ENCODE measurements around the gene WSB1. TPM values are rescaled to one million over a fixed set of nuclear protein-coding genes. Genes with fewer than 3 reads are reported as not detected.

The WSB1 gene
- total RNA-seq, 1 experiment from 2014 or later: 114 TPM

- no peak for DNase-seq (ENCODE audit: low spot score)
- no peak for TF ChIP-seq EZH2 (IDR thresholded peaks at IDR 0.05; ENCODE audit: borderline replicate concordance, low read depth, low read length, poor library complexity, severe bottlenecking)
- TF ChIP-seq, protein P1, sequence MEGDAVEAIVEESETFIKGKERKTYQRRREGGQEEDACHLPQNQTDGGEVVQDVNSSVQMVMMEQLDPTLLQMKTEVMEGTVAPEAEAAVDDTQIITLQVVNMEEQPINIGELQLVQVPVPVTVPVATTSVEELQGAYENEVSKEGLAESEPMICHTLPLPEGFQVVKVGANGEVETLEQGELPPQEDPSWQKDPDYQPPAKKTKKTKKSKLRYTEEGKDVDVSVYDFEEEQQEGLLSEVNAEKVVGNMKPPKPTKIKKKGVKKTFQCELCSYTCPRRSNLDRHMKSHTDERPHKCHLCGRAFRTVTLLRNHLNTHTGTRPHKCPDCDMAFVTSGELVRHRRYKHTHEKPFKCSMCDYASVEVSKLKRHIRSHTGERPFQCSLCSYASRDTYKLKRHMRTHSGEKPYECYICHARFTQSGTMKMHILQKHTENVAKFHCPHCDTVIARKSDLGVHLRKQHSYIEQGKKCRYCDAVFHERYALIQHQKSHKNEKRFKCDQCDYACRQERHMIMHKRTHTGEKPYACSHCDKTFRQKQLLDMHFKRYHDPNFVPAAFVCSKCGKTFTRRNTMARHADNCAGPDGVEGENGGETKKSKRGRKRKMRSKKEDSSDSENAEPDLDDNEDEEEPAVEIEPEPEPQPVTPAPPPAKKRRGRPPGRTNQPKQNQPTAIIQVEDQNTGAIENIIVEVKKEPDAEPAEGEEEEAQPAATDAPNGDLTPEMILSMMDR (conservative IDR thresholded peaks at IDR 0.05; ENCODE audit: low read depth, low read length): no peak
- H3K27me3 ChIP-seq (replicated peaks; ENCODE audit: insufficient read depth, low read depth, low read length, poor library complexity): no peaks in the 10 kb centered on the region
- no peaks in the 10 kb centered on the region for H3K9me3 ChIP-seq (ENCODE audit: low read depth, low read length, poor library complexity, severe bottlenecking)
- peaks cover 15% of the 10 kb centered on the region for H3K4me1 ChIP-seq (ENCODE audit: insufficient read depth, low read length, poor library complexity, severe bottlenecking)
- POLR2A ChIA-PET (ENCODE audit: low non-redundant PET): no interaction called here
- CTCF ChIA-PET: no interaction called here
- intact Hi-C loops (cut with micrococcal nuclease; ENCODE audit: unreplicated experiment): loop anchor here (2.0 kb wide), 1 partner anchor 37 kb away; the partner anchor contains the start of gene WSB1
- no peak overlapping the region for H3K27ac ChIP-seq (ENCODE audit: low read depth, low read length, poor library complexity, severe bottlenecking)
- BruUV-seq (replicated peaks): no TSS peak
- H3K4me3 ChIP-seq (ENCODE audit: low read depth, low read length, poor library complexity, severe bottlenecking): no peak overlapping the region
- H3K36me3 ChIP-seq (ENCODE audit: insufficient read depth, low read length, poor library complexity, severe bottlenecking): no peaks in the 10 kb centered on the region
Observed at GRCh38 chr17:27332047-27332393, 38.1 kb downstream of the WSB1 start.

DNA sequence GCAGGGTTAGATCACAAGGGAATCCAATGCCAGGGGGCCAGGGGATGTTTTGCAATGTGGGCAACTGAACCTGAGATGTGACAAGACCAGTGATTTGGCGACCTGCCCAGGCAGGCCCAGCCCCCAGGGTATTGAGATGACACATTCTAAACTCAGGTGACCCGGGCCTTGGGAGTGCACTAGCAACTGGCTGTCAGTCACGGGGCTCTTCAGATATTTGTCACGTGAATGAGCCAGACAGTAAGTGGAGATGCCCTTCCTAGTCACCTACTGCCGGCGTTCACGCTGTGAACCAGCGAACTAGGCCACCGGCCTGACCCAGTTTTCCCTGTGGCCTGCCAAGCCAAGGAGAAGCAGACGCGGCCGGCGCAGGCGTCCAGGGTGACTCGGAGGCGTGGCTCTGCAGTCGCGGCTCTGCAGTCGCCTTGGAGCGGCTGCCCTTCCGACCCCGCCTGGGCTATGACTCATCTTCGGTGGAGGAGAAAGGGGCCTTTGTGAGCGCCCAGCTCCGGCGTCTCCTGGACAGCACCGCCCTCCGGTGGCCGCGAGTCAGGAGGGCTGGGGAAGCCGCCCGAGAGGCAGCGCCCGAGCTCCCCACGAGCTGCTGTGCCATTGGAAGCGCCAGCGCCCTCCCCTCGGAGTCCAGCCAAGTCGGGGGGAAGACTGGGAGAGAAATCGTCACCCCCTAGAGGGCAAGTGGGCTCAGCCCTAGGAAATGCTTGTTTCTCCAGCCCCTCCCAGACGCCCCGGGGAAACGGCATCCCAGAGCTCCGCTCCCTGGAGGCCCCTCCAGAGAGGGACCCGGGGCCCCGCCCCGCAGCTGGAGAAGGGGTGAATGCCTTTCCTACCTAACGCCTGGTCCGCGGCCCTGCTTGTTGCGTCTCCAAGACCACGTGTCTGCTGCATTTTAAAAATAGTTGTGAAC lies 38.8 kb downstream of the WSB1 start:
- intact Hi-C loops (cut with micrococcal nuclease; ENCODE audit: unreplicated experiment): loop anchor here (1.0 to 2.0 kb wide), 2 partner anchors 38 to 87 kb away; partner anchors contain the start of gene WSB1
- Histone ChIP-seq H3K27ac (ENCODE audit: low read depth, low read length, poor library complexity, severe bottlenecking) (peak overlapping the region; percentile 68), H3K27me3 (replicated peaks; ENCODE audit: insufficient read depth, low read depth, low read length, poor library complexity) (no peaks in the 10 kb centered on the region), H3K9me3 (ENCODE audit: low read depth, low read length, poor library complexity, severe bottlenecking) (no peaks in the 10 kb centered on the region), H3K36me3 (ENCODE audit: insufficient read depth, low read length, poor library complexity, severe bottlenecking) (no peaks in the 10 kb centered on the region), H3K4me3 (ENCODE audit: low read depth, low read length, poor library complexity, severe bottlenecking) (peak overlapping the region; percentile 46), H3K4me1 (ENCODE audit: insufficient read depth, low read length, poor library complexity, severe bottlenecking) (peaks cover 15% of the 10 kb centered on the region)
- TF ChIP-seq, protein P1 (conservative IDR thresholded peaks at IDR 0.05; ENCODE audit: low read depth, low read length): peak; percentile 84
- TF ChIP-seq EZH2 (IDR thresholded peaks at IDR 0.05; ENCODE audit: borderline replicate concordance, low read depth, low read length, poor library complexity, severe bottlenecking): no peak
- ChIA-PET CTCF (interaction anchor here (0.7 to 1.2 kb wide), 7 partner anchors 10 to 97 kb away, joined by 3 to 14 read pairs (median 4); no protein-coding TSS in a partner anchor), POLR2A (ENCODE audit: low non-redundant PET) (interaction anchor here (0.6 kb wide), 1 partner anchor 38 kb away, joined by 3 read pairs; no protein-coding TSS in a partner anchor)
- DNase-seq (ENCODE audit: low spot score): peak; percentile 95
- BruUV-seq (replicated peaks): no TSS peak

GRCh38 chr17:27333410-27333980 lies 39.6 kb downstream of the WSB1 start:
- CTCF ChIA-PET: interaction anchor here (0.5 to 1.2 kb wide), 6 partner anchors 21 to 98 kb away, joined by 3 to 14 read pairs (median 4); no protein-coding TSS in a partner anchor
- TSS peak; percentile 71 for BruUV-seq (replicated peaks)
- Histone ChIP-seq H3K27me3 (replicated peaks; ENCODE audit: insufficient read depth, low read depth, low read length, poor library complexity) (no peaks in the 10 kb centered on the region), H3K9me3 (ENCODE audit: low read depth, low read length, poor library complexity, severe bottlenecking) (no peaks in the 10 kb centered on the region), H3K4me1 (ENCODE audit: insufficient read depth, low read length, poor library complexity, severe bottlenecking) (peaks cover 15% of the 10 kb centered on the region), H3K36me3 (ENCODE audit: insufficient read depth, low read length, poor library complexity, severe bottlenecking) (no peaks in the 10 kb centered on the region), H3K4me3 (ENCODE audit: low read depth, low read length, poor library complexity, severe bottlenecking) (peak overlapping the region; percentile 46), H3K27ac (ENCODE audit: low read depth, low read length, poor library complexity, severe bottlenecking) (peak overlapping the region; percentile 68)
- TF ChIP-seq EZH2 (IDR thresholded peaks at IDR 0.05; ENCODE audit: borderline replicate concordance, low read depth, low read length, poor library complexity, severe bottlenecking): no peak
- TF ChIP-seq, protein P1 (conservative IDR thresholded peaks at IDR 0.05; ENCODE audit: low read depth, low read length): no peak
- POLR2A ChIA-PET (ENCODE audit: low non-redundant PET): interaction anchor here (0.6 kb wide), 1 partner anchor 39 kb away, joined by 3 read pairs; no protein-coding TSS in a partner anchor
- DNase-seq (ENCODE audit: low spot score): no peak
- intact Hi-C loops (cut with micrococcal nuclease; ENCODE audit: unreplicated experiment): loop anchor here (1.0 to 2.0 kb wide), 2 partner anchors 39 to 88 kb away; partner anchors contain the start of gene WSB1

Data from A673 (cell line).